ENCODE results near the gene CLBA1.

The CLBA1 gene

DNA sequence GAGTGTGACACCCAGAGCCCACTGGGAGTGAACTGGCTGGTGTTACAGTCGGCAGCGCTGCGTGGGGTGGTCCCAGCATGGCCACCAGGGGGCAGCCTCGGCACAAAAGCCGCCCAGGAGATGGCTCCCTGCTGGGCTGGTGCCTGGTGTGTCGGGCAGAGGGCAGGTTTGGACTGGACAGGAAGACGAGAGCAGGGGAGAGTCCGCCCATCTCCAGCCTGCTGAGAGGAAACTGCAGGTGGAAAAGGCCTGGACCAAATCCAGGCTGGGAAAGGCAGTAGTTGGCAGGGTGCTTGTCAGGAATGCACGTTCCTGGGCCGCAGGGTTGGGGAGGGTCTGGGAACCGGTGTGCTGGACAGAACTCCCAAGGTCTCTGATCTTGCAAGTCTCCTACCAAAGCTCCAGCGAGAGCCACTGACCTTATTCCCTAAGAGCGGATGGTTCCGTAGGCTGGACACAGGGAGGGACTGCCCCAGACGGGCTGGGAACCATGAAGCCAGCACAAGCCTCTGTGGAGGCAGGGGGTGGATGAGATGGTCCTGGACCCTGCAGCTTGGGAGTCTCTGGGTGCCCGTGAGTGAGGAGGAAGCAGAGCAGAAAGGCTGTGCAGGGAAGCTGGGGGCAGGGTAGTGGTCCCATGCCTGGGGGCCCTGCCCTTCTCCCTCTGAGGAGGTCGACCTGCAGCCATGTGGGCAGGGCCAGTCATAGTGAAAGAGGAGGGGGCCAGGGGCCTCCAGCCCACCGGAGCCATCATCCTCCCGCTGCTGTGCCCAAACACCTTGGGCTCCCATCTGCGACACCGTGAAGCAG is 9.2 kb upstream of the CLBA1 start:
- Histone ChIP-seq H4K20me1 (ENCODE audit: control insufficient read depth, insufficient read depth, low read depth, low read length) (no peaks in the 10 kb centered on the region), H3K9me2 (replicated peaks; ENCODE audit: control insufficient read depth, low read length) (no peaks in the 10 kb centered on the region), H3K4me3 (ENCODE audit: low read length) (no peak overlapping the region), H3K4me1 (ENCODE audit: control insufficient read depth, low read length) (peaks cover 9% of the 10 kb centered on the region), H3K27ac (ENCODE audit: low read depth, low read length) (no peak overlapping the region), H3K79me2 (ENCODE audit: control insufficient read depth, low read length) (no peaks in the 10 kb centered on the region), H3K4me2 (ENCODE audit: low read length) (peak overlapping the region; percentile 43), H3K9me3 (ENCODE audit: control insufficient read depth, insufficient read depth, low read length) (no peaks in the 10 kb centered on the region), H3K36me3 (ENCODE audit: control insufficient read depth, low read length) (no peaks in the 10 kb centered on the region), H3F3A (ENCODE audit: control insufficient read depth, insufficient read depth) (no peaks in the 10 kb centered on the region), H3K27me3 (ENCODE audit: control insufficient read depth, low read length) (peaks cover 37% of the 10 kb centered on the region)
- no peak for TF ChIP-seq EZH2phosphoT487 (IDR thresholded peaks at IDR 0.05; ENCODE audit: borderline replicate concordance, low read length)
- TF ChIP-seq, protein P1, sequence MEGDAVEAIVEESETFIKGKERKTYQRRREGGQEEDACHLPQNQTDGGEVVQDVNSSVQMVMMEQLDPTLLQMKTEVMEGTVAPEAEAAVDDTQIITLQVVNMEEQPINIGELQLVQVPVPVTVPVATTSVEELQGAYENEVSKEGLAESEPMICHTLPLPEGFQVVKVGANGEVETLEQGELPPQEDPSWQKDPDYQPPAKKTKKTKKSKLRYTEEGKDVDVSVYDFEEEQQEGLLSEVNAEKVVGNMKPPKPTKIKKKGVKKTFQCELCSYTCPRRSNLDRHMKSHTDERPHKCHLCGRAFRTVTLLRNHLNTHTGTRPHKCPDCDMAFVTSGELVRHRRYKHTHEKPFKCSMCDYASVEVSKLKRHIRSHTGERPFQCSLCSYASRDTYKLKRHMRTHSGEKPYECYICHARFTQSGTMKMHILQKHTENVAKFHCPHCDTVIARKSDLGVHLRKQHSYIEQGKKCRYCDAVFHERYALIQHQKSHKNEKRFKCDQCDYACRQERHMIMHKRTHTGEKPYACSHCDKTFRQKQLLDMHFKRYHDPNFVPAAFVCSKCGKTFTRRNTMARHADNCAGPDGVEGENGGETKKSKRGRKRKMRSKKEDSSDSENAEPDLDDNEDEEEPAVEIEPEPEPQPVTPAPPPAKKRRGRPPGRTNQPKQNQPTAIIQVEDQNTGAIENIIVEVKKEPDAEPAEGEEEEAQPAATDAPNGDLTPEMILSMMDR (IDR thresholded peaks at IDR 0.05; ENCODE audit: low read depth, low read length, poor library complexity, severe bottlenecking) = peak; percentile 80

DNA sequence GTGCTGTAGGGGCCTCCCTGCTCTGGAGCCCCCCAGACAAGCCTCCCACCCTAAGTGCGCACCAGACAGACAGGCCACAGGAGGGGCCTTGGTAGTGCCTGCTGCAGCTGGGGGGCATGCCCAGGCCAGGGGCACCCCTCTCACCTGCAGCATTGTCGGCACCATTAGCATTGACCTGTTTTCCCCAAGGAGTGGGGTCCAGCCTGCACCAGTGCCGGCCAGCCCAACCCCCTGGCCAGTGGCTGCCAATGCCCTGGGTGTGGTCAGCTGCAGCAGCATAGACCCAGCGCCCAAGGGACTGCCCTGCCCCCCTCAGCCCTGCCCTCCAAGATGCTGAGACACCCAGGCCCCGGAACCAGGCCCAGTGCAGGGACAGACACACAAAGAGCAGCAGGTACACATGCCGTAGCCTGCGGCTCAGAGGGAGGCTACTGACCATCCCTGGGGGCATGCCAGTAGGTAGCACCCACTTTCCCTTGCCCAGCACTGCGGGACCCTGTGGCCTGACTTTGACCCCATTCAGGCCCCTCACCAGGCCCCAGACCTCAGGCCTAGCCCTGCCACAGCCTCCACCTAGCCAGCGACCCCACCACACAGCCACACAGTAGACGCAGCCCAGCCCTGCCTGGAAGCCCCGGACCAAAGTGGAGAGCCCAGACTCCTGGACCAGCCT is 8.4 kb upstream of the CLBA1 start:
- Histone ChIP-seq H3K27me3 (ENCODE audit: control insufficient read depth, low read length) (peaks cover 39% of the 10 kb centered on the region), H3K27ac (ENCODE audit: low read depth, low read length) (no peak overlapping the region), H3K4me3 (ENCODE audit: low read length) (no peak overlapping the region), H4K20me1 (ENCODE audit: control insufficient read depth, insufficient read depth, low read depth, low read length) (no peaks in the 10 kb centered on the region), H3K9me2 (replicated peaks; ENCODE audit: control insufficient read depth, low read length) (no peaks in the 10 kb centered on the region), H3K4me2 (ENCODE audit: low read length) (peak overlapping the region; percentile 54), H3K9me3 (ENCODE audit: control insufficient read depth, insufficient read depth, low read length) (no peaks in the 10 kb centered on the region), H3F3A (ENCODE audit: control insufficient read depth, insufficient read depth) (no peaks in the 10 kb centered on the region), H3K79me2 (ENCODE audit: control insufficient read depth, low read length) (no peaks in the 10 kb centered on the region), H3K4me1 (ENCODE audit: control insufficient read depth, low read length) (peaks cover 9% of the 10 kb centered on the region), H3K36me3 (ENCODE audit: control insufficient read depth, low read length) (no peaks in the 10 kb centered on the region)
- TF ChIP-seq, protein P1 (IDR thresholded peaks at IDR 0.05; ENCODE audit: low read depth, low read length, poor library complexity, severe bottlenecking) = no peak
- TF ChIP-seq EZH2phosphoT487 (IDR thresholded peaks at IDR 0.05; ENCODE audit: borderline replicate concordance, low read length) = no peak

DNA sequence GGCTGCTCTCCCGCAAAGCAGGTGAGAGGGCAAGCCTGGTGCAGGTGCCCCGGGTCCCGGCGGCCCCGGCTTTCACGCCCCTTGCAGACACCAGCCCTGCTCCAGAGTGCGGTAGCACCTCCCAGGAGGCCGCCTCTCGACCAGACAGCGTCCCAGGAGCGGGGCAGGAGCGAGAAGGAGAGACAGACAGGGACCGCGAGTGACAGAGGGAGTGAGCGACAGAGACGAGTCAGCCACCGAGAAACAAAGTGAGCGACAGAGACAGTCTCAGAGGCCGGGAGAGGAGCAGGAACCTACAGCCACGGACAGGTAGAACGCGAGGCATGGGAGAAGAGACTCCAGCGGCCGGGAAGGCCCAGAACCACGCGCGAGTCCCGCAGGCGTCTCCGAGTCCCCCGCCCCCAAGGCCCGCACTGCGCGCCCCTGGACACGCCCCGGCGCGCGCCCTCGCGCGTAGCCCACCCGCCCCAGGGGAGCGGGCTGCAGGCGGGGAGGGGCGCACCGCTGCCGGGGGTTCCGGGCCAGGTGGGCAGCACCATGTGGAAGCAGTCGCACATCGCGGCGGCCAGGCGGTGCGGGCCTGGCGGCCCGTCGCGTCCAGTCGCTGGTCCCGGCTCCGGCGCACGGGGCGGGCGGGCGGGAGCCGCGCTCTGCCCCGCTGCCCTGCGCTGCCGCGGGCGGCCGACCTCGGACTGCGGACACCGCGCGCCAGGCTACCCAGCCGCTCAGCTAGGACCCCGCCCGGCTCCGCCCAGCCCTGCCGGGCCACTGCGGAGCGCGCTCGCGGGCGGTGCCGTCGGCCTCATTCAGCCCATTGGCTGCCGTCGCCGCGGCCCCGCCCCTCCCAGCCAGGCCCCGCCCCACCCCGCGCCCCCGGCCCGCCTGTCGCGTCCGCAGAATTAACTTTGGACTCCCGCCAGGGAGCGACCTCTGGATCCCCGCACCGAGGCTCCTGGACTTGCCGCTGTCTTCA is 7.6 kb upstream of the CLBA1 start, which contains the start of gene AHNAK2:
Gene AHNAK2 (minus strand): TSS at position 694 of the 973 bp plus-strand sequence. CDS start 137 bp downstream, at position 557.
- H3K9me2 ChIP-seq (replicated peaks; ENCODE audit: control insufficient read depth, low read length) = no peaks in the 10 kb centered on the region
- TF ChIP-seq EZH2phosphoT487 (IDR thresholded peaks at IDR 0.05; ENCODE audit: borderline replicate concordance, low read length) = no peak; the same call in 1 of the 2 replicates
- TF ChIP-seq, protein P1 (IDR thresholded peaks at IDR 0.05; ENCODE audit: low read depth, low read length, poor library complexity, severe bottlenecking) = no peak
- no peak within 1 kb of the TSS for H3K27ac ChIP-seq (ENCODE audit: low read depth, low read length)
- H3K27me3 ChIP-seq (ENCODE audit: control insufficient read depth, low read length) = peaks cover 46% of the 10 kb centered on the region
- H3K4me2 ChIP-seq (ENCODE audit: low read length) = peak within 1 kb of the TSS; percentile 54
- no peaks in the 10 kb centered on the region for H3K79me2 ChIP-seq (ENCODE audit: control insufficient read depth, low read length)
- no peaks in the 10 kb centered on the region for H3K9me3 ChIP-seq (ENCODE audit: control insufficient read depth, insufficient read depth, low read length)
- H3K4me1 ChIP-seq (ENCODE audit: control insufficient read depth, low read length) = peaks cover 14% of the 10 kb centered on the region
- no peaks in the 10 kb centered on the region for H3F3A ChIP-seq (ENCODE audit: control insufficient read depth, insufficient read depth)
- peak within 1 kb of the TSS; percentile 55 for H3K4me3 ChIP-seq (ENCODE audit: low read length)
- no peaks in the 10 kb centered on the region for H3K36me3 ChIP-seq (ENCODE audit: control insufficient read depth, low read length)
- no peaks in the 10 kb centered on the region for H4K20me1 ChIP-seq (ENCODE audit: control insufficient read depth, insufficient read depth, low read depth, low read length)

Data from DOHH2 (cell line).